Stimulated activated CD4-positive, alpha-beta T cell treated with anti-CD3 and anti-CD28 coated beads, Interleukin-1b, Interleukin-23, amount 100 ng/mL, for 4 hours (primary cell): Measurements from ENCODE around the gene ZYG11B.
"Not testable (repeated sequence)": the region's sequence is repeated elsewhere in the genome, so short reads cannot be mapped to it uniquely, and the experiment has no call there.

Source experiments
- DNase-seq, 2 donors: peaks; one replicate each; pipeline ENCODE4 v3.0.0-alpha.2; 2020; ENCODE audit warnings: low read depth in 2 of 2

Gene ZYG11B

GRCh38 chr1:52707927-52708655 lies 18.2 kb upstream of the ZYG11B start:
- DNase-seq = no peak

- no peak for DNase-seq
Observed at GRCh38 chr1:52709016-52709415, 17.2 kb upstream of the ZYG11B start.

- DNase-seq = no peak
Observed at GRCh38 chr1:52713590-52713989, 12.7 kb upstream of the ZYG11B start.

- not testable (repeated sequence) for DNase-seq
Observed at GRCh38 chr1:52715296-52715695, 11.0 kb upstream of the ZYG11B start.

- DNase-seq = no peak
Observed at GRCh38 chr1:52723260-52723659, 3.0 kb upstream of the ZYG11B start.

GRCh38 chr1:52725903-52726264 lies 369 bp upstream of the ZYG11B start:
- no peak for DNase-seq

GRCh38 chr1:52727114-52727586 lies 897 bp downstream of the ZYG11B start:
- DNase-seq = no peak

- no peak for DNase-seq
Observed at GRCh38 chr1:52727956-52728656, 1.9 kb downstream of the ZYG11B start.

GRCh38 chr1:52733368-52733767 lies 7.1 kb downstream of the ZYG11B start:
- DNase-seq = no peak

- DNase-seq = not testable (repeated sequence)
Observed at GRCh38 chr1:52735371-52735770, 9.1 kb downstream of the ZYG11B start.

- no peak for DNase-seq
Observed at GRCh38 chr1:52738148-52738547, 11.9 kb downstream of the ZYG11B start.

- no peak for DNase-seq
Observed at GRCh38 chr1:52738893-52739292, 12.6 kb downstream of the ZYG11B start.

- DNase-seq = no peak
Observed at GRCh38 chr1:52739699-52740467, 13.6 kb downstream of the ZYG11B start.

GRCh38 chr1:52741259-52741658 lies 15.0 kb downstream of the ZYG11B start:
- no peak for DNase-seq

- DNase-seq = no peak
Observed at GRCh38 chr1:52746189-52746588, 19.9 kb downstream of the ZYG11B start.

- no peak for DNase-seq
Observed at GRCh38 chr1:52747450-52747849, 21.2 kb downstream of the ZYG11B start.

- no peak for DNase-seq
Observed at GRCh38 chr1:52748119-52748518, 21.9 kb downstream of the ZYG11B start.

GRCh38 chr1:52749496-52749895 lies 23.2 kb downstream of the ZYG11B start:
- not testable (repeated sequence) for DNase-seq

GRCh38 chr1:52750139-52750538 lies 23.9 kb downstream of the ZYG11B start:
- not testable (repeated sequence) for DNase-seq

- no peak for DNase-seq
Observed at GRCh38 chr1:52751589-52752483, 25.6 kb downstream of the ZYG11B start.

GRCh38 chr1:52752484-52752826 lies 26.2 kb downstream of the ZYG11B start:
- DNase-seq = no peak

- DNase-seq = no peak
Observed at GRCh38 chr1:52753169-52753568, 26.9 kb downstream of the ZYG11B start.
